Measurements from ENCODE around the gene TANC1.

Gene TANC1

DNA sequence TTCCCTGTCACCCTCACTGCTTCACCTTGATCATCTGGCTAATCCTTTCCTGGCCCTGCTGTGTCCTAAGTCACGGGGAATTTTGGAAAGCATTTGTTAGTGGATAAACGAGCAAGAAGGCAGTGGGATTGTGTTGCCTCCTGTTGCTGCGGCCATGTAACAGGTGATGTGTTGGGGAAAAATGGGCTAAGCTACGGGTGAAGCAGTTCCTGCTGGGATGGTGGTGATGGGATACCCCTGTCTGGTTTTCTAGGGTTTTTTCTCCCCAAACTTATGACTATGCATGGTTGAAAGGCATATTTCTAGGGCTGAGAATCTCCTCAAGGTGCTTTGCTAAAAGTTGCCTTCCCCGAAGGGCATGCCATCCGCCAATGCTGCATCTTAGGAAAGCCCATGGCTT is 249.9 kb downstream of the TANC1 start:
- TF ChIP-seq, protein P1, sequence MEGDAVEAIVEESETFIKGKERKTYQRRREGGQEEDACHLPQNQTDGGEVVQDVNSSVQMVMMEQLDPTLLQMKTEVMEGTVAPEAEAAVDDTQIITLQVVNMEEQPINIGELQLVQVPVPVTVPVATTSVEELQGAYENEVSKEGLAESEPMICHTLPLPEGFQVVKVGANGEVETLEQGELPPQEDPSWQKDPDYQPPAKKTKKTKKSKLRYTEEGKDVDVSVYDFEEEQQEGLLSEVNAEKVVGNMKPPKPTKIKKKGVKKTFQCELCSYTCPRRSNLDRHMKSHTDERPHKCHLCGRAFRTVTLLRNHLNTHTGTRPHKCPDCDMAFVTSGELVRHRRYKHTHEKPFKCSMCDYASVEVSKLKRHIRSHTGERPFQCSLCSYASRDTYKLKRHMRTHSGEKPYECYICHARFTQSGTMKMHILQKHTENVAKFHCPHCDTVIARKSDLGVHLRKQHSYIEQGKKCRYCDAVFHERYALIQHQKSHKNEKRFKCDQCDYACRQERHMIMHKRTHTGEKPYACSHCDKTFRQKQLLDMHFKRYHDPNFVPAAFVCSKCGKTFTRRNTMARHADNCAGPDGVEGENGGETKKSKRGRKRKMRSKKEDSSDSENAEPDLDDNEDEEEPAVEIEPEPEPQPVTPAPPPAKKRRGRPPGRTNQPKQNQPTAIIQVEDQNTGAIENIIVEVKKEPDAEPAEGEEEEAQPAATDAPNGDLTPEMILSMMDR (IDR thresholded peaks at IDR 0.05), result no peak
- Histone ChIP-seq H3K4me3 (ENCODE audit: low read depth in 1 of 2, low read length in 1 of 2) (no peak overlapping the region), H3K36me3 (no peaks in the 10 kb centered on the region), H3K9me3 (no peaks in the 10 kb centered on the region), H3K27ac (no peak overlapping the region), H3K4me1 (ENCODE audit: control insufficient read depth in 1 of 2, insufficient read depth in 1 of 2, low read depth in 1 of 2, low read length in 1 of 2) (no peaks in the 10 kb centered on the region), H3K27me3 (no peaks in the 10 kb centered on the region)

DNA sequence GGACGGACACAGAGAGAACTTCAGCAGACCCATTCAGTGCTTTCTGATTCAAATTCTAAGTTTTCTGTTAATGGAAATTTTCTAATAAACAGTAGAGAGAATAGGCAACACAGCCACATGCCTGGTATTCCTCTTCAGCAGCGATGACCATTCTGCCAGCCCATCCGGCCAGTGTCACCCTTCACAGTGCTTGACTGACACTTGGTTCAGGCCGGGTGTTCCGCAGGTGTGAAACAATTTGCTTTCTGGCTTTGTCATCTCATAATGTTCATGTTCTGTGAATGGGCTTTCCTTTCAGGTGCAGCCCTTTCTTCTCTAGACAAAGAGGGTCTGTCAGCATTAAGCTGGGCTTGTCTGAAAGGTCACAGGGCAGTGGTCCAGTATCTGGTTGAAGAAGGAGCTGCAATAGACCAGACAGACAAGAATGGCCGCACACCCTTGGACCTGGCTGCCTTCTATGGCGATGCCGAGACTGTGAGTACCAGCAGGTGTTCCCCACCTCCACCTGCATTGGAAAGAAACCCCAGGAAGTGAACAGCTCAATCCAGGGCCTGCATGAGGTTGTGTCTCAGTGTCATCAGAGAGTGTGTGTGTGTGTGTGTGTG is 251.1 kb downstream of the TANC1 start:
- TF ChIP-seq, protein P1 (IDR thresholded peaks at IDR 0.05), result no peak
- no peaks in the 10 kb centered on the region for H3K36me3 ChIP-seq
- H3K27me3 ChIP-seq, result no peaks in the 10 kb centered on the region
- no peak overlapping the region for H3K4me3 ChIP-seq (ENCODE audit: low read depth in 1 of 2, low read length in 1 of 2)
- H3K27ac ChIP-seq, result no peak overlapping the region
- no peaks in the 10 kb centered on the region for H3K9me3 ChIP-seq
- H3K4me1 ChIP-seq (ENCODE audit: control insufficient read depth in 1 of 2, insufficient read depth in 1 of 2, low read depth in 1 of 2, low read length in 1 of 2), result no peaks in the 10 kb centered on the region

DNA sequence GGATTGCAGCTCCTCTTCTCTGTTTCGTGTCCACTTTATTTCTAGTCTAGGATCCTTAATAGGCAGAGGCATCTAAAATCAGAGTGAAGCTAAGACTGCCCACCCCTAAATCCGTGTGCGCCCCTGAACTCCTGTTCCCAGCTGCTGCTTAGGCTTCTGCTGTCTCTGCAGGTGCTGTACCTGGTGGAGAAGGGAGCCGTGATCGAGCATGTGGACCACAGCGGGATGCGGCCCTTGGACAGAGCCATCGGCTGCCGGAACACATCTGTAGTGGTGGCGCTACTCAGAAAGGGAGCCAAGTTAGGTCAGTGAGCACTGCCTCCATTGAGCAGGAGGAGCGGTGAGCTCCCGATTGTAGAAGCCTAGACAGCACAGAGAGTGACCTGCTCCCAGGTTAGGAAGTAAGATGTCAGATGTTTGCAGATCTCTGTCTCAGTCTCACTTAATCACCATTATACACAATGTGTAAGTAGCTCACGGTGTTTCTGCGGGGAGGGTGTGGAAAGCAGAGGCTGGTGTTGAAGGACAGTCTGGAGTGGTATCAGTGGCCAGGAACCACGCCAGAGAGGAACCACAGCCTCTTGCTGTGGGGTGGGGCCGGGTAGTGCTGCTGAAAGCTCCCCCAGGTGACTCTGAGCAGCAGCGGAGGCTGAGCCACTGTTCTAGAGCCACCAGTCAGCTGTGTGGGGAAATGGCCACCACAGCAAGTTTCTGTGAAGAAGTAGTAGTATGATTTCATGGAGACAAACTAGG is 255.8 kb downstream of the TANC1 start:
- no peaks in the 10 kb centered on the region for H3K4me1 ChIP-seq (ENCODE audit: control insufficient read depth in 1 of 2, insufficient read depth in 1 of 2, low read depth in 1 of 2, low read length in 1 of 2)
- H3K36me3 ChIP-seq, result no peaks in the 10 kb centered on the region
- H3K4me3 ChIP-seq (ENCODE audit: low read depth in 1 of 2, low read length in 1 of 2), result no peak overlapping the region
- H3K27me3 ChIP-seq, result no peaks in the 10 kb centered on the region
- H3K9me3 ChIP-seq, result no peaks in the 10 kb centered on the region
- TF ChIP-seq, protein P1 (IDR thresholded peaks at IDR 0.05), result no peak
- no peak overlapping the region for H3K27ac ChIP-seq

DNA sequence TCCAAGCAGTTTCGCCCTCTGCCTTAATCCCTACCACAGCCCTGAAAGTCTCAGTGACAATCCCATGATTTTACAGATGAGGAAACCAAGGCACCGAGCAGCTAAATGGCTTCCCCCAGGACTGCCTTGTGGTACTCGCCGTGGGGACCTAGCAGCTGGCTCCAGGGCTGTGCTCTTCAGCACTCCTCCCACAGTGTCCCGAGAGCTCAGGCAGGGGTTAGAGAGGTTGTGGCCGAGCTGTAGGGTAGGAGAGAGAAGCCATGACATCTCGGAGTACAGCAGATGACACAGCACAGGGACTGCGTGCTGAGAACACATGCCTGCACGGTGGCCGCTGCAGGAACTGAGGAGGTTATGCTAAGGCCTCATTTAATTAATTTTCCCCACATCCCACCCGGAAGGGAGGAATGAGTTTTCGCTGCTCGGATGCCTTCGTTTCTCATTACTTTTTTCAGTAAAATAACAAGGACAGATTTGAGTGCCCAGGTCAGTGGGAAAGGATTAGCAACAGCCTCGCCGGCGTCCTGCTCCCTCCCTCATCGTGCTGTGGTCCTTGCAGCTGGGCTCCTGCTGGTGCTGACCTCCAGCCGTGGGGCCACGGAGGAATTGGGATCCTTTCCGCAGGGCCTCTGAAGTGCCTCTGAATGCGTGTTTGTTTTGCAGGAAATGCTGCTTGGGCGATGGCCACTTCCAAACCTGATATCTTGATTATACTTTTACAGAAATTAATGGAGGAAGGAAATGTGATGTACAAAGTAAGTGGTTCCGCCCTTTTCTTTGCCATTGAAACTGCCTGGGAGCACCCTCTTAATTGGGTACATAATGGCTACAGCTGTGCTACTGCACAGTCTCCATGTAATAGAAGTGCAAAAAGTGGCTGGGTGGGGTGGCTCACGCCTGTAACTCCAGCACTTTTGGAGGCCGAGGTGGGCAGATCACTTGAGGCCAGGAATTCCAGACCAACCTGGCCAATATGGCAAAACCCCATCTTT is 256.9 kb downstream of the TANC1 start:
- Histone ChIP-seq H3K27ac (no peak overlapping the region), H3K4me1 (ENCODE audit: control insufficient read depth in 1 of 2, insufficient read depth in 1 of 2, low read depth in 1 of 2, low read length in 1 of 2) (no peaks in the 10 kb centered on the region), H3K9me3 (no peaks in the 10 kb centered on the region), H3K4me3 (ENCODE audit: low read depth in 1 of 2, low read length in 1 of 2) (no peak overlapping the region), H3K36me3 (no peaks in the 10 kb centered on the region), H3K27me3 (no peaks in the 10 kb centered on the region)
- TF ChIP-seq, protein P1 (IDR thresholded peaks at IDR 0.05), result no peak

DNA sequence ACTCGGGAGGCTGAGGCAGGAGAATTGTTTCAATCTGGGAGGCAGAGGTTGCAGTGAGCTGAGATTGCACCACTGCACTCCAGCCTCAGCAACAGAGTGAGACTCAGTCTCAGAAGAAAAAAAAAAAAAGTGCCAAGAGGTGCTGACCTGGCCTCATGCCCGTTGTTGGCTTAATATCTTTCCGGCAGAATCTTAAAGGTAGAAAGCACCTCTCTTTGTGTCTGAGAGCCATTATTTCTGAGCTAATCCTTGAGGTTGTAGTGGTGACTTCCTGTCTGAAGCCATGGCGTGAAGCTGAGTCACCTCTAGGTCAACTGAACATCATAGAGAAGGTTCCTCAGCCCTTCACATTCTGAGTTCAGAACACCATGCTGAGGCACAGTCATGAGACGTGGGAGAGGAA is 257.6 kb downstream of the TANC1 start:
- H3K4me1 ChIP-seq (ENCODE audit: control insufficient read depth in 1 of 2, insufficient read depth in 1 of 2, low read depth in 1 of 2, low read length in 1 of 2), result no peaks in the 10 kb centered on the region
- TF ChIP-seq, protein P1 (IDR thresholded peaks at IDR 0.05), result no peak
- H3K27ac ChIP-seq, result no peak overlapping the region
- no peak overlapping the region for H3K4me3 ChIP-seq (ENCODE audit: low read depth in 1 of 2, low read length in 1 of 2)
- H3K27me3 ChIP-seq, result no peaks in the 10 kb centered on the region
- no peaks in the 10 kb centered on the region for H3K9me3 ChIP-seq
- H3K36me3 ChIP-seq, result no peaks in the 10 kb centered on the region
